CD4-positive, alpha-beta T cell treated with Interleukin-17A for 4 hours (primary cell): ENCODE measurements around the gene WDR81.
"Not testable (repeated sequence)": the region's sequence is repeated elsewhere in the genome, so short reads cannot be mapped to it uniquely, and the experiment has no call there.

ENCODE experiments used
- DNase-seq: peaks from one replicate; pipeline ENCODE4 v3.0.0-alpha.2; 2020; ENCODE audit warnings: mixed read lengths

Gene WDR81

DNA sequence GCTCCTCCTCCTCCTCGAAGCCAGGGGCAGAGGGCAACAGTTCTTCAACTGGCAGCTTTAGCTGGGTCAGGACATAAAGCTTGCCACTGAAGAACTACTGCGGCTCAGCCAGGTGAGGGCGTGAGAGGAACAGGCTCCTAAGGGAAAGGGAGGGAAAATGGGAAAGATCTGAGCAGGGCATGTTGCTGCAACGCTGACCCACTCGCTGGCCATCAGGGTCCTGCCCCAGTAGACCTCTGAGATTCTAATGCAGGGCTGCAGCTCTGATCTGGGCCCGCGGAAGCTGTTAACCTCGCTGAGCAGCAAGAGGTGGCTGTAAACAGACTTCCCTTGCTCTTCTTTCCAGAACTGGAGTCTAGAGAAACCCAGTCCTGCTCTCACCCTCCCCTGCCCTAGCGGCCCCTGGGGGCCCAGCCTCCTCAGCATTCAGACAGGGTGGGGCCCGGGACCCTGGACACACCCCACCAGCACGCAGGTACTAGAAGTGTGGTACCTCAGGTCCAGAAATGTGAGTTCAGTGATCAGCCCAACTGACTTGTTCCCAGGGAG lies 10.6 kb upstream of the WDR81 start:
- DNase-seq = no peak

DNA sequence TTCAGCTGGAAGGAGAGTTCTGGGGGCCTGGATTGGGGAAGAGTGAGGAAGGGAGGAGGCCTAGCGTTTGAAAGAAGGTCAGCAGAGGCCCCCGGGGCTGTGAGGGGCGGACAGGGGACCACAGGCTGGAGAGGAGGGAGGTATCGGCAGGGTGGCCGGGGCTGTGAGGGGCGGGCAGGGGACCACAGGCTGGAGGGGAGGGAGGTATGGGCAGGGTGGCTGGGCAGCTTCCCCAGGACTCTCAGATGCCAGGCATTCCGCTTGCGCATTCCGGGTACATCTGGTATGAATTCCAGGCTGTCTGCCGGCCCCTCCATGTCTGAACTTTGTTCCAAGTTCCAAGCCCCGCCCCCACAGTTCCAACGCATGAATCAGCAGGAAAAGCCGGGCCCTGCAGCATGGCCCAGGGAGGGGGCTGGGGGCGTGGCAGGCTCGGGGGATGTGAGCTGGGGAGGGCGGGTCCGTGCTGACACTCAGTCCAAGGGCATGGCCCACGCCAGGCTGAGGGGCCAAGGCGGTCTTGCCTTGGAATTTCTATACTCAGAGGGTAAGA lies 10.0 kb upstream of the WDR81 start:
- peak; percentile 45 for DNase-seq

DNA sequence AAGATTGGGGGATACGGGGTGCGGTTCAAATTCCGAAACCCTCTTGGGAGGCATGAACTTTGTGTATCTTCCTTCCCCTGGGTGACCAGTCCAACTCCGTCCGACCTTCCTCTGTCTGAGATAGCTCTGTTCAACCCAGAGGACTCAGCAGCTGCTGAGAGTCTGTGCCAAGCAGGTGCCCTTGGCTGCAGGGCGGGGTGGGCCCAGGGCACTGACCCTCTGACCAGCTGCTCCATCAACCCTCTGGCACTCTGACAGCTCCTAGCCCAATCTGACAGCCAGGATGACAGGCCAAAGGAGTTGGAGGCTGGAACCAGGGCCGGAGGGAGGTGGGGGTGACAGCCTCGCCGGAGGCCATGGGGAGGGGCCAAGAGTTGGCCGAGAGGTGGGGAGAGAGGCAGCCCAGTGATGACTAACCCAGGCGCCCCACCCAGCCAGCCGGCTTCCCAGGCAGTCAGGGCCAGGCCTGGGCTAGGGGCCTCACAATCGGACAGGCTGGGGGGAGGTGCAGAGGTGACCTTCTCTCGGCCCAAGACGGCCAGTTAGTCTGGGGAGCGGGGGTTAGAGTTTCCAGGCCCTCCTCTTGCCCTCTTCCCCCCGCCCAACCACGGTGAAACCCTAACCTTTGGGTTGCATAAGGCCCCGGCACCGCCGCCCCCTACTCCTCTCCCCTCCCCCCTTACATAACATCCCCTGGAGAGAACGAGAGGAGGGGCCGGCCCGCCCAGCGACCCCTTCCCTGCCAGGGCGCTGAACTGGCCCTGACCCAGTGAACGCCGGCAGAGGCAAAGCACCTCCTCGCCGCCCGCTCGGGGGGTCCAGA lies 9.3 kb upstream of the WDR81 start:
- DNase-seq = peak; percentile 64

DNA sequence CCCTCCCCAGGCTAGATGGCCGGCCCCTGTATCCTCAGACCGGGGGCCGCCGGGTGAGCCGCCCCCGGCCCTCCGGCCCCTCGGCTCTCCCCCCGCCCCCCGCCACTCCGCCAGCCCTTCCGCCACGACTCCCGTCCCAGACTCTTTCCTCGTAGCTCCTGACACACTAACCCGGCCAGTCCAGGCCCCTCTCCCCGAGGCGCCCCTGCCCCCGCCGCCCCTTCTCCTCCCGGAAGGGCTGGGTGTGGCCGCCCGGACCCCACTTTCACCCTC lies 8.8 kb upstream of the WDR81 start:
- DNase-seq = no peak

DNA sequence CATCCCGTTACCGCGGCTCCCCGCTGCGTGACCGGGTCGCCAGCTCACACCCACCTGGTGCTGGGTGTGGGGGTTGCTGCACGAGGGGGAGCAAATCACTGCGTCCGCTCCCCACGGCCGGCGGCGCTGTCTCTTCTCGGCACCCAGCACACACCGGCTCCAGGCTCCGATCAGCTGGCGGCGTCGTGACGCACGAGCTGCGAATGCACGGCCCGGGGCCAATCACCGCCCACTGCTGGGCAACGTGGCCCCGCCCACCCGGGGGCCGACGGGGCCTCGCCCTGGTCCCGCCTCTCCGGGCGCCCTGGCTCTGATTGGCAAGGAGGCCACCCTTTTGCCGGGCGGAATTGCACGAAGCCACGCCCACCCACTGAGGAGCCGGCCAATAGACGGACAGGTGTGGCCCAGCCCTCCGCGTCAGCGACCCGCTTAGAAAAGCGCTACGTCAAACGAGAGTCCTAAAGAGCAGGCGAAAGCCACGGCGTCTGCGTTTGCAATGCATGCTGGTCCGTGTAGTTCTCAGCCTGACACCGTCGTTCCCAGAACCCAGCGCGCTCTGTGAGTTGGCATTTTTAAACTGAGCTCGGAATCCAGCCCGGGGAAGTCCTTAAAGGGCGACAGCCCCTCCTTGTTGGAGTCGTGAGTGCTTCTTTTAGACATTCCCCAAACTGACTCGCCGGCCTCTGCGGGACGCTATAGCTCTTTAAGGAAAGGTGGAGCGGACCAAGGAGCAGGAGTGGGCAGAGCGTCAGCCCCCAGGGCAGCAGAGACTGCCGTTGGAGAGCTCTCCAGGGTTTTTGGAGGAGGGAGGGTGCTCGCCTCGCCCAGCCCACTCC lies 8.2 kb upstream of the WDR81 start:
- peak; percentile 100 for DNase-seq

DNA sequence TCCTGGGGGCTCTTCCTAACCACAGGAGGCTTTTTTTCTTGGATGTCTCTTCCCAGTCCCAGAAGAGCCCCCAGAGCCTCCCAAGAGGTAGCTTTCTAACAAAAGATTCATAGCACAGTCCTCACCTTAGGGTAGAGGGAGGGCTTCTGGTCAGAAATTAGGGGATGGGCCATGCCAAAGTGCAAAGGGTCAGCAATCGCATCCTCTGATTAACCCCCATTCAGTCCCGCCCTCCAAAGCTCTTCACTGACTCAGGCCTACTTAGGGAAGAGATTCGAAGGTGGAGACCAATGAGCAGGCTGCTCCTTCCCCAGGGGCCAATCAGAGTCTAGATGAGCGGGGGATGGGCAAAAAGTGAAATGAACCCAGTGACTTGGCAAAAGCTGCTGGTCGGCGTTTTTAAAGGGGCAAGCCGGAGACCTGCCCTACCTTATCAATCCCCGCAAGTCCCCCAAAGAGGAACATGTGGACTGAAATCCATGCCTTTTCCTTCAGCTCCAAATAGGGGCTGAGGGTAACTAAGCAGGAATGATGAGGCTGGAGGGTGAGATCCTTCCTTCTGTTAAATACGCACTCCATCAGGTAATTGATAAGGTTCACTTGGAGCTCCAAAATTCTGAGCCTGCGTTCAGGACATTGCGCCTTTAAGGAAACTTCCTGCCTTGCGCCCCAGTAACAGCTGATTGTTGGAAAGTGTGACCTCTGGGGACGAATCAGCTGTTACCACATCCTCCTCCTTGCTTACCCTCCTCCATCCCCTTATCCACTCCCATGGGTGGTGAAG lies 7.4 kb upstream of the WDR81 start:
- peak; percentile 85 for DNase-seq

DNA sequence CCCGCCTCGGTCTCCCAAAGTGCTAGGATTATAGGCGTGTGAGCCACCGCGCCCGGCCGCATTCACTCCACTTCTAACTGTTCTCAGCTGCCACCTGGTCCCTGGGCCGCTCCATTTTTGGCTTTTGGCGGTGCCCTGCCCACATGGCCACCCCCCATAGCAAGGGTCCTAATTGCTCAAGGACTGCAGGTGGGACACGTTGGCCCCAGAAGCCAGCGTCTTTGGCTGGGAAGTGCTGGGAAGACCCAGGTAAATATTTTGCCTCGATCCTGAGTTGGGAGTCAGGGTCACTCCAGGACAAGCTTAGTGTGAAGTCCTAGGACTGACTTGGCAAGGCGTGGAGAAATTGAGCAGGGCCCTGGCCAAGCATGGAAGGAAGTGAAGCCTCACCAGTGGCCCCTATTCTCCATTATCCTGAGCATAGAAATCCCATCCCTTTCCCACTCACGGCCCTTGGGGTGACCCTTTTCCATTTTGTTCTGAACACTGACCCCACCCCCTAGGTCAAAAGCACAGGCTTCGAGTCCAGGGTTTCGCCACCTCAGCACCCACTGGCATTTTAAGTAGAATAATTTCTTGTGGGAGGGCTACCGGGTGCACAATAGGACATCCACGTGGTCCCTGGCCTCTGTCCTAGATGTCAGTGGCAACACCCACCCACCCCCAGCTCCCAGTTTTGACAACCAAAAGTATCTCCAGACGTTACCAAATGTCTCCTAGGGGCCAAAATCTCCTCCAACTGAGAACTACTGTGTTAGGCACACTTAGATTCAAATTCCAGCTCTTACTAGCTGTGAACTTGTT lies 5.9 kb upstream of the WDR81 start:
- DNase-seq = no peak

DNA sequence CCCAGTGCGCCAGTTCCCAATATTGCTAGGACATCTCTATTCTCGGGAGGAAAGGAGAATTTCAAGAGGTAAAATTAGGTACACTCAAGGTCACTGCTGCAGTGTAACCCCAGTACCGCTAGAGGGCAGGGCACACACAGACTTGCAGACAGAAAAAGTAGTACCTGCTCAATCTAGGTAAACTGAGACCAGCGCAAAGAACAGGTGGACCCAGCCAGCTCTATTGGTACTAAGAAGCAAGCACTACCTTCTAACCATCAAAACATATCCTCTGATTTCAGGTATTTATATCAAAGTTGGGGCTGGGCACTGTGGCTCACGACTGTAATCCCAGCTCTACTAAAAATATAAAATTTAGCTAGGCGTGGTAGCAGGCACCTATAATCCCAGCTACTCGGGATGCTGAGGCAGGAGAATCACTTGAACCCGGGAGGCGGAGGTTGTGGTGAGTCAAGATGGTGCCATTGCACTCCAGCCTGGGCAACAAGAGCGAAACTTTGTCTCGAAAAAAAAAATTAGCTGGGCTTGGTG lies 3.6 kb upstream of the WDR81 start:
- peak; percentile 81 for DNase-seq

DNA sequence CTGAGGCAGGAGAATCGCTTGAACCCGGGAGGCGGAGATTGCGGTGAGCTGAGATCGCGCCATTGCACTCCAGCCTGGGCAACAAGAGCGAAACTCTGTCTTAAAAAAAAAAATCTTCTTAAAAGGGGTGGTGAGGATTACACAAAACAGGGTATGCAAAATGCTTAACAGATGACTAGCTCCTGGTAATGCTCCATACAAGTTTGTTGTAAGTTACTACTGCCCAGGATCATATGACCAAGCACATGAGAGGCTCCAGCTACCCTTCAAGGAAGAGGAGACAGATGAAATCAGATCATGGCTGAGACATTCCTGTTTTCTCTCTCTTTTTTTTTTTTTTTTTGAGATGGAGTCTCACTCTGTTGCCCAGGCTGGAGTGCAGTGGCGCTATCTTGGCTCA lies 2.5 kb upstream of the WDR81 start:
- DNase-seq = not testable (repeated sequence)

DNA sequence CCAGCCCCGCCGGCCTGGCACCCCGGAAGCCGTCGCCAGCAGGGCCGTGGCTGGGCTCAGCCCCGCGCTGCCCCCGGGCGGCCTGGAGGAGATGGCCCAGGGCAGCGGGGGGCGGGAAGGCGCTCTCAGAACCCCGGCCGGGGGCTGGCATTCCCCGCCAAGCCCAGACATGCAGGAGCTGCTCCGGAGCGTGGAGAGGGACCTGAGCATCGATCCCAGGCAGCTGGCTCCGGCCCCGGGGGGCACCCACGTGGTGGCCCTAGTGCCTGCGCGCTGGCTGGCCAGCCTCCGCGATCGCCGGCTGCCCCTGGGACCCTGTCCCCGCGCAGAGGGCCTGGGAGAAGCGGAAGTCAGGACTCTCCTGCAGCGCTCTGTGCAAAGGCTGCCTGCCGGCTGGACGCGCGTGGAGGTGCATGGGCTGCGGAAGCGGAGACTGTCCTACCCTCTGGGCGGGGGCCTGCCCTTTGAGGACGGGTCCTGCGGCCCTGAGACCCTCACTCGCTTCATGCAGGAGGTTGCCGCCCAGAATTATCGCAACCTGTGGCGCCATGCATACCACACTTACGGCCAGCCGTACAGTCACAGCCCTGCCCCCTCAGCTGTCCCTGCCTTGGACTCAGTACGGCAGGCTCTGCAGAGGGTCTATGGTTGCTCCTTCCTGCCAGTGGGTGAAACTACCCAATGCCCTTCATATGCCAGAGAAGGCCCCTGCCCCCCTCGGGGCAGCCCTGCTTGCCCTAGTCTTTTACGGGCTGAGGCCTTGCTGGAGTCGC lies 551 bp downstream of the WDR81 start:
- DNase-seq = no peak

DNA sequence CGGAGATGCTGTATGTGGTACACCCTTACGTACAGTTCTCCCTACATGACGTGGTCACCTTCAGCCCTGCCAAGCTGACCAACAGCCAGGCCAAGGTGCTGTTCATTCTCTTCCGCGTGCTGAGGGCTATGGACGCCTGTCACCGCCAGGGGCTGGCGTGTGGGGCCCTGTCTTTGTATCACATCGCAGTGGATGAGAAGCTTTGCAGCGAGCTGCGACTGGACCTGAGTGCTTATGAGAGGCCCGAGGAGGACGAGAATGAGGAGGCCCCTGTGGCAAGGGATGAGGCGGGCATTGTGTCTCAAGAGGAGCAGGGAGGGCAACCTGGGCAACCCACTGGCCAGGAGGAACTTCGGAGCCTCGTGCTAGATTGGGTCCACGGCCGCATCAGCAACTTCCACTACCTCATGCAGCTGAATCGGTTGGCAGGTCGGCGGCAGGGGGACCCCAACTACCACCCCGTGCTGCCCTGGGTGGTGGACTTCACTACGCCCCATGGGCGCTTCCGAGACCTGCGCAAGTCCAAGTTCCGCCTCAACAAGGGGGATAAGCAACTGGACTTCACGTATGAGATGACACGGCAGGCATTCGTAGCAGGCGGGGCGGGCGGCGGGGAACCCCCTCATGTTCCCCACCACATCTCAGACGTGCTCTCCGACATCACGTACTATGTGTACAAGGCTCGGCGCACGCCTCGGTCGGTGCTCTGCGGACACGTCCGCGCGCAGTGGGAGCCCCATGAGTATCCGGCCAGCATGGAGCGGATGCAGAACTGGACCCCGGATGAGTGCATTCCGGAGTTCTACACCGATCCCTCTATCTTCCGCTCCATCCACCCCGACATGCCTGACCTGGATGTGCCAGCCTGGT lies 1.4 kb downstream of the WDR81 start:
- no peak for DNase-seq

DNA sequence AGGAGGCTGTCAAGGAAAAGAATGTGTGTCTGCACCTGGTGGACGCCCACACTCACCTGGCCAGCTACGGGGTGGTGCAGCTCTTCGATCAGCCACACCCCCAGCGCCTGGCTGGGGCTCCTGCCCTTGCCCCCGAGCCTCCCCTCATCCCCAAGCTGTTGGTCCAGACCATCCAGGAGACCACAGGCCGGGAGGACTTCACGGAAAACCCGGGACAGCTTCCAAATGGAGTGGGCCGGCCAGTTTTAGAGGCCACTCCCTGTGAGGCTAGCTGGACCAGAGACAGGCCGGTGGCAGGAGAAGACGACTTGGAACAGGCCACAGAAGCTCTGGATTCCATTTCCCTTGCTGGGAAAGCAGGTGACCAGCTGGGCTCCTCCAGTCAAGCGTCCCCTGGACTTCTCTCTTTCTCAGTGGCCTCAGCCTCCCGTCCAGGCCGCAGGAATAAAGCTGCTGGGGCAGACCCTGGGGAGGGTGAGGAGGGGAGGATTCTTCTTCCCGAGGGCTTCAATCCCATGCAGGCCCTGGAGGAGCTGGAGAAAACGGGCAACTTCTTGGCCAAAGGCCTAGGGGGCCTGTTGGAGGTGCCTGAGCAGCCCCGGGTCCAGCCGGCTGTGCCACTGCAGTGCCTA lies 2.2 kb downstream of the WDR81 start:
- no peak for DNase-seq

DNA sequence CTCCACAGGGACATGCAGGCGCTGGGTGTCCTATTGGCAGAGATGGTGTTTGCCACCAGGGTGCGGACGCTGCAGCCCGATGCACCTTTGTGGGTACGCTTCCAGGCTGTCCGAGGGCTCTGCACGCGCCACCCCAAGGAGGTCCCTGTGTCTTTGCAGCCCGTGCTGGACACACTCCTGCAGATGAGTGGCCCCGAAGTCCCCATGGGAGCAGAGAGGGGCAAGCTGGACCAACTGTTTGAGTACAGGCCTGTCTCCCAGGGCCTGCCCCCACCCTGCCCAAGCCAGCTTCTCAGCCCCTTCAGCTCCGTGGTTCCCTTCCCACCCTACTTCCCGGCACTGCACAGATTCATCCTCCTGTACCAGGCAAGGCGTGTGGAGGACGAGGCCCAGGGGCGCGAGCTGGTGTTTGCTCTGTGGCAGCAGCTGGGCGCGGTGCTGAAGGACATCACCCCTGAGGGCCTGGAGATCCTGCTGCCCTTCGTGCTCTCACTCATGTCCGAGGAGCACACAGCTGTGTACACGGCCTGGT lies 2.8 kb downstream of the WDR81 start:
- DNase-seq = no peak

DNA sequence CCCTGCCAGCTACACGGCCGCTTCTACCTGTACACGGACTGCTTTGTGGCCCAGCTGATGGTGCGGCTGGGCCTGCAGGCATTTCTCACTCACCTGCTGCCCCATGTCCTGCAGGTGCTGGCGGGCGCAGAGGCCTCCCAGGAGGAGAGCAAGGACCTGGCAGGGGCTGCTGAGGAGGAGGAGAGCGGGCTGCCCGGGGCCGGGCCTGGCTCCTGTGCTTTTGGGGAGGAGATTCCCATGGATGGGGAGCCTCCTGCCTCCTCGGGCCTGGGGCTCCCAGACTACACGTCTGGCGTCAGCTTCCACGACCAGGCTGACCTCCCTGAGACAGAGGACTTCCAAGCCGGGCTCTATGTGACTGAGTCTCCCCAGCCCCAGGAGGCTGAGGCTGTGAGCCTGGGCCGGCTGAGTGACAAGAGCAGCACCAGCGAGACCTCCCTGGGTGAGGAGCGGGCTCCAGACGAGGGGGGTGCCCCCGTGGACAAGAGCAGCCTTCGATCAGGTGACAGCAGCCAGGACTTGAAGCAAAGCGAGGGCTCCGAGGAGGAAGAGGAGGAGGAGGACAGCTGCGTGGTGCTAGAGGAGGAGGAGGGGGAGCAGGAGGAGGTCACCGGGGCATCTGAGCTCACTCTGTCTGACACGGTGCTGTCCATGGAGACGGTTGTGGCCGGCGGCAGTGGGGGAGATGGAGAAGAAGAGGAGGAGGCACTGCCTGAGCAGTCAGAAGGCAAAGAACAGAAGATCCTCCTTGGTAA lies 3.5 kb downstream of the WDR81 start:
- DNase-seq = no peak

DNA sequence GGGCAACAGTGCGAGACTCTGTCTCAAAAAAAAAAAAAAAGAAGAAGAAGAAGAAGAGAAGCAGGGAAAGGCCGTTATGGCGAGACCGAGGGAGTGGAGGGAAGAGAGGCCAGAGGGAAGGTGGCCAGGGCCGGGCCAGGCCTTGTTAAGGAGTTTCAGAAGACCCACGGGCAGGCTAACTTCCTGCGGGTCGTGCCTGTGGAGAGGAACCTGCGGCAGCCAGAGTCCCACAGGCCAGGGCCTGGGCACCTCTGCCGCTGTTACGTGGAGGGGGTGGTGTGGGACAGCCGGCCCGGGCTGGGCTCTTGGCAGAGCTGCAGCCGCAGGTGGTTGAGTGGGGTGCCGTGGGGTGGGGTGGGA lies 5.4 kb downstream of the WDR81 start:
- DNase-seq = no peak

DNA sequence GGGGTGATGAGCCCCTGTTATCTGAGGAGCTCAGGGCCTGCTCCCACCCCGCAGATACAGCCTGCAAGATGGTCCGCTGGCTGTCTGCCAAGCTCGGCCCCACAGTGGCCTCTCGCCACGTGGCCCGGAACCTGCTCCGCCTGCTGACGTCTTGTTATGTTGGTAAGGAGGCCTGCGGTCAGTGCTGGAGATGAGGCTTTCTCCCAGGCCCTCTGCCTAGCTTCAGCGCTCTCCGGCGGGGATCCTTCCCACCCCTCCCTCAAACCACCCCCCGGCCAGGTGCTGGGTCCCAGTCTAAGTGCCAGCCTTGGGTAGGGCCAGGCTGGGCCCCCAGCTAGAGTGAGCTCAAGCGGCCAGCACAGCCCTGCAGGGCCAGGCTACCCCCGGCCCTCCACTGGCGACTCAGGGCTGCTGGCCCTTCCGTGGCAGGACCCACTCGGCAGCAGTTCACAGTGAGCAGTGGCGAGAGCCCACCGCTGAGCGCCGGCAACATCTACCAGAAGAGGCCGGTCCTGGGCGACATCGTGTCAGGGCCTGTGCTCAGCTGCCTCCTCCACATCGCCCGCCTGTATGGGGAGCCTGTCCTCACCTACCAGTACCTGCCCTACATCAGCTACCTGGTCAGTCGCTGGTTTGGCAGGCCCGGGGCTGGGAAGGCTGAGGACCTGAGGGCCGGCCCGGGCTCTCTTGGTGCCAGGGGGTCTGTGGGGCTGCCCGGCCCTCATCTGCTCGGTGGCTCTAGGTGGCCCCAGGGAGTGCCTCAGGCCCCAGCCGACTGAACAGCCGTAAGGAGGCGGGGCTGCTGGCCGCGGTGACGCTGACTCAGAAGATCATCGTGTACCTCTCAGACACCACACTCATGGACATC lies 6.1 kb downstream of the WDR81 start:
- DNase-seq = no peak

DNA sequence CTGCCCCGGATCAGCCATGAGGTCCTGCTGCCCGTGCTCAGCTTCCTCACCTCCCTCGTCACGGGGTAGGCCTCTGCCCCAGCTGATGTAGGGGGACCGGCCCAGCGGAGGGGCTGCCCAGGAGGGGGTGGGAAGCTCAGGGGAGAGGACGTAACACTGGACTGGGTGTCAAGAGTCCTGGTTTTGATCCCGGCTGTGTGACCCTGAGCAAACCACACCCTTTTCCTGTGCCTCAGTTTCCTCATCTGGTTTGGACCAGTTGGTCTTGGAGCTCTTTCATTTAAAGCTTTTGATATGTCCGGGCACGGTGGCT lies 6.6 kb downstream of the WDR81 start:
- DNase-seq = no peak
